Psoas muscle (tissue), 8 donors: Measurements from ENCODE around the gene C21orf58. TPM values are rescaled to one million over a fixed set of nuclear protein-coding genes. Genes with fewer than 3 reads are reported as not detected.

Experiments
- ATAC-seq, 4 donors: fragments of 200-7000 bp; cut with Tn5 transposase; one replicate each; pipeline ENCODE4 v1.9.1; 2020; ENCODE audit warnings: moderate library complexity in 3 of 4, mild to moderate bottlenecking in 2 of 4
- DNase-seq, 2 donors: peaks; one replicate each; pipeline ENCODE4 v3.0.0-alpha.2; 2020
- H3K27ac ChIP-seq: fragments of 200-600 bp; one replicate; pipeline ENCODE4 v1.8.0; 2022
- H3K27me3 ChIP-seq, 3 donors: fragments of 200-600 bp in 1 of 3; one replicate each; pipeline versions ENCODE4 v1.6.1 to v1.8.0; 2013 to 2022; ENCODE audit warnings: low read length in 2 of 3, mild to moderate bottlenecking in 2 of 3, moderate library complexity in 1 of 3; ENCODE audit not compliant: insufficient read depth in 3 of 3
- H3K36me3 ChIP-seq, 2 donors: fragments of 200-600 bp in 1 of 2; one replicate each; pipeline versions ENCODE4 v1.6.1 to v1.8.0; 2013 to 2022; ENCODE audit warnings: low read depth in 1 of 2, mild to moderate bottlenecking in 1 of 2, moderate library complexity in 1 of 2; ENCODE audit not compliant: insufficient read depth in 1 of 2
- H3K4me1 ChIP-seq: fragments of 200-600 bp; one replicate; pipeline ENCODE4 v1.8.0; 2022
- H3K4me3 ChIP-seq: fragments of 200-600 bp; one replicate; pipeline ENCODE4 v1.8.0; 2022; ENCODE audit warnings: mild to moderate bottlenecking
- H3K9me3 ChIP-seq: fragments of 200-600 bp; one replicate; pipeline ENCODE4 v1.8.0; 2022
- WGBS, 3 donors: extraction: QIAGEN DNeasy Blood & Tissue Kit; methylation state at CpG; one replicate each; pipeline versions ENCODE4 v1.1.6 to v1.1.7; 2013; 5-methylcytosine and 5-hydroxymethylcytosine counted together
- intact Hi-C, 2 donors: fragments of 100-400 bp; cut with DNase I; formaldehyde crosslinking; loops; one replicate each; pipeline versions ENCODE4 v1.11.0 to v1.14.2; 2022
- polyA plus RNA-seq, 3 donors: library from polyadenylated mRNA; stranded (reverse); fragments of 200-250 nt; gene quantifications; one replicate each; pipeline ENCODE4 v1.2.3, GENCODE V29; 2013
- total RNA-seq, 4 donors: library from RNA; stranded (reverse); fragmentation: NEBNext Ultra II Directional in 2 of 4; extraction: Animal tissue kit (Norgen Biotek cat#: 25700) in 2 of 4; gene quantifications; one replicate each; pipeline versions ENCODE4 v1.2.1 to v1.2.4, GENCODE V29; 2021 to 2023
- TF ChIP-seq, protein P1 (sequence below): fragments of 200-600 bp; IDR thresholded peaks from one replicate; pipeline ENCODE4 v1.8.0; 2022; ENCODE audit warnings: antibody characterized with exemption
- donor health status: healthy with polysubstance abuse.
- donor health status: DM: no; HTN: no; CAD: no; lungs with moderate emphysema.
- donor health status: Bipolar disorder and iron deficiency.
- donor health status: healthy.
- donor health status: DM: yes; HTN: yes; CAD: no.
- donor health status: DM: no; HTN: no; CAD: no.
- donor health status: DM: no; HTN: no; CAD: no.
- donor health status: DM: yes; HTN: yes; CAD: no.

C21orf58 gene
- total and polyA plus RNA-seq, 7 donors: 0.38 to 3.0 (median 1.1) TPM

DNA sequence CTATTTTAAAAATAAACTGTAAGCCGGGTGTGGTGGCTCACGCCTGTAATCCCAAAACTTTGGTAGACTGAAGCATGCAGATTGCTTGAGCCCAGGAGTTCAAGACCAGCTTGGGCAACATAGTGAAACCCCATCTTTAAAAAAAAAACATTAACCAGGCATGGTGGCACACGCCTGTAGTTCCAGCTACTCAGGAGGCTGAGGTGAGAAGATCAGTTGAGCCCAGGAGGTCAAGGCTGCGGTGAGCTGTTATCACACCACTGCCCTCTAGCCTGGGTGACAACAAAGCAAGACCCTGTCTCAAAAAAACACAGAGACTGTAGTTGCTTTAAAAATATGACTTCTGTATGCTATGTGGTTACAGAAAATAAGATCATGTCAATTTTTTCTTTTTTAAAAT is 70.8 kb downstream of the C21orf58 start:
- no peaks in the 10 kb centered on the region for H3K9me3 ChIP-seq
- H3K27me3 ChIP-seq: no peaks in the 10 kb centered on the region
- DNase-seq (no peak), ATAC-seq (no peak)
- intact Hi-C loops: no loop called here
- TF ChIP-seq, protein P1, sequence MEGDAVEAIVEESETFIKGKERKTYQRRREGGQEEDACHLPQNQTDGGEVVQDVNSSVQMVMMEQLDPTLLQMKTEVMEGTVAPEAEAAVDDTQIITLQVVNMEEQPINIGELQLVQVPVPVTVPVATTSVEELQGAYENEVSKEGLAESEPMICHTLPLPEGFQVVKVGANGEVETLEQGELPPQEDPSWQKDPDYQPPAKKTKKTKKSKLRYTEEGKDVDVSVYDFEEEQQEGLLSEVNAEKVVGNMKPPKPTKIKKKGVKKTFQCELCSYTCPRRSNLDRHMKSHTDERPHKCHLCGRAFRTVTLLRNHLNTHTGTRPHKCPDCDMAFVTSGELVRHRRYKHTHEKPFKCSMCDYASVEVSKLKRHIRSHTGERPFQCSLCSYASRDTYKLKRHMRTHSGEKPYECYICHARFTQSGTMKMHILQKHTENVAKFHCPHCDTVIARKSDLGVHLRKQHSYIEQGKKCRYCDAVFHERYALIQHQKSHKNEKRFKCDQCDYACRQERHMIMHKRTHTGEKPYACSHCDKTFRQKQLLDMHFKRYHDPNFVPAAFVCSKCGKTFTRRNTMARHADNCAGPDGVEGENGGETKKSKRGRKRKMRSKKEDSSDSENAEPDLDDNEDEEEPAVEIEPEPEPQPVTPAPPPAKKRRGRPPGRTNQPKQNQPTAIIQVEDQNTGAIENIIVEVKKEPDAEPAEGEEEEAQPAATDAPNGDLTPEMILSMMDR: no peak
- peak overlapping the region; percentile 76 for H3K27ac ChIP-seq
- H3K36me3 ChIP-seq: peaks cover 6 to 100% of the 10 kb centered on the region in 2 donors
- peaks cover 11% of the 10 kb centered on the region for H3K4me1 ChIP-seq
- WGBS, 3 donors: 84 to 92% (median 92%) methylated on average over 4 of the region's 4 CpGs
- no peak overlapping the region for H3K4me3 ChIP-seq

Other genes with a start within 250 kb of the C21orf58 start
- gene COL6A2, start 225.8 kb downstream of the C21orf58 start, total RNA-seq: 100 to 1,000 TPM in 2 of 4 donors, 10 to 100 TPM in 2; 56.2 to 122 (median 90.4) TPM
- gene COL6A2, start 225.8 kb downstream of the C21orf58 start, polyA plus RNA-seq: 10 to 100 TPM; 29.8 to 58.8 (median 47.1) TPM
- gene FTCD, start 168.3 kb downstream of the C21orf58 start, total RNA-seq: 1 to 10 TPM in 1 of 4 donors, under 1 TPM in 1, not detected in 2; 0.16 to 2.0 TPM
- gene FTCD, start 168.3 kb downstream of the C21orf58 start, polyA plus RNA-seq: under 1 TPM in 2 of 3 donors, not detected in 1; 0.03 to 0.09 TPM
- gene SPATC1L, start 139.4 kb downstream of the C21orf58 start, total RNA-seq: 1 to 10 TPM; 1.9 to 4.6 (median 3.2) TPM
- gene SPATC1L, start 139.4 kb downstream of the C21orf58 start, polyA plus RNA-seq: 1 to 10 TPM; 3.7 to 6.0 (median 4.6) TPM
- 10 to 100 TPM; 24.8 to 31.5 (median 30.4) TPM for gene LSS, start 95.1 kb downstream of the C21orf58 start, total RNA-seq
- gene LSS, start 95.1 kb downstream of the C21orf58 start, polyA plus RNA-seq: 10 to 100 TPM; 10.7 to 19.3 (median 14.4) TPM
- gene MCM3AP, start 38.3 kb downstream of the C21orf58 start, total RNA-seq: 100 to 1,000 TPM in 1 of 4 donors, 10 to 100 TPM in 3; 70.4 to 102 (median 89.7) TPM
- 100 to 1,000 TPM in 1 of 3 donors, 10 to 100 TPM in 2; 44.0 to 104 (median 49.6) TPM for gene MCM3AP, start 38.3 kb downstream of the C21orf58 start, polyA plus RNA-seq
- 10 to 100 TPM in 1 of 4 donors, 1 to 10 TPM in 3; 4.7 to 11.0 (median 7.1) TPM for gene YBEY, start 37.5 kb downstream of the C21orf58 start, total RNA-seq
- 10 to 100 TPM; 12.2 to 18.2 (median 14.8) TPM for gene YBEY, start 37.5 kb downstream of the C21orf58 start, polyA plus RNA-seq
- 100 to 1,000 TPM in 3 of 4 donors, 10 to 100 TPM in 1; 99.4 to 642 (median 295) TPM for gene PCNT, start 286 bp upstream of the C21orf58 start, total RNA-seq
- 100 to 1,000 TPM; 118 to 294 (median 248) TPM for gene PCNT, start 286 bp upstream of the C21orf58 start, polyA plus RNA-seq
- 10 to 100 TPM in 3 of 4 donors, 1 to 10 TPM in 1; 8.9 to 12.2 (median 11.7) TPM for gene DIP2A, start 135.0 kb upstream of the C21orf58 start, total RNA-seq
- 10 to 100 TPM in 1 of 3 donors, 1 to 10 TPM in 2; 7.3 to 11.0 (median 9.2) TPM for gene DIP2A, start 135.0 kb upstream of the C21orf58 start, polyA plus RNA-seq